HL-60 (cell line): Measurements from ENCODE around the gene FABP3.

Experiments
- CTCF ChIP-seq: IDR thresholded peaks from one replicate; pipeline ENCODE4 v1.5.1; 2011; ENCODE audit warnings: low read length, control low read depth, inconsistent platforms; ENCODE audit not compliant: insufficient read depth
- GABPA ChIP-seq: IDR thresholded peaks from 2 replicates; pipeline ENCODE4 v1.6.1; 2012; ENCODE audit warnings: low read depth
- POLR2AphosphoS5 ChIP-seq: IDR thresholded peaks from 2 replicates; pipeline ENCODE4 v1.6.1; 2012; ENCODE audit warnings: low read depth

- TF ChIP-seq CTCF (no peak), POLR2AphosphoS5 (no peak), GABPA (no peak)
Measured at GRCh38 chr1:31412205-31412604, 39.3 kb upstream of the FABP3 start.
